Adrenal gland (tissue), 5 donors: ENCODE data around the gene RELA.

Source experiments
- POLR2A ChIP-seq, 2 donors: fragments of 450-650 bp; IDR thresholded peaks; one replicate each; pipeline ENCODE4 v1.6.1; 2017; ENCODE audit warnings: antibody characterized with exemption in 2 of 2, mild to moderate bottlenecking in 2 of 2, moderate library complexity in 1 of 2
- TF ChIP-seq, protein P1 (sequence below), 6 experiments: fragments of 450-650 bp in 4 of 6; fragments of 200-600 bp in 2 of 6; sonication (generic) in 1 of 6; IDR thresholded peaks; 1 replicate in 5 of 6; 2 replicates in 1 of 6; pipeline versions ENCODE4 v1.5.1 to v1.8.0; 2016 to 2021; ENCODE audit warnings: antibody characterized with exemption in 6 of 6, mild to moderate bottlenecking in 2 of 6, moderate library complexity in 1 of 6
- donor health status: DM: no; HTN: no; CAD: no.

DNA sequence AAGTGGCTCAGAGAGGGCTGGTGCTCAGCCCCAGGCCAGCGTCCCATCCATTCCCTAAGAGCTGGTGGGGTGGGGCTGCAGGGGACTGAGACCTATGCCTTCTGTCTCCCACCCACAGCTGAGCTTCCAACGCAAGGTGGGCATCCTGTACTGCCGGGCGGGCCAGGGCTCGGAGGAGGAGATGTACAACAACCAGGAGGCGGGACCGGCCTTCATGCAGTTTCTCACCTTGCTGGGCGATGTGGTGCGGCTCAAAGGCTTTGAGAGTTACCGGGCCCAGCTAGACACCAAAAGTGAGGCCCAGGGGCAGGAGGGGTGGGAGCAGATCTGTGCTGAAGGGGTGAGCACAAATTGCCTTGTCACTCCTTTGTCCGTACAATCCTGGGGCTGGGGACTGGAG lies 17.9 kb downstream of the RELA start:
- TF ChIP-seq, protein P1, sequence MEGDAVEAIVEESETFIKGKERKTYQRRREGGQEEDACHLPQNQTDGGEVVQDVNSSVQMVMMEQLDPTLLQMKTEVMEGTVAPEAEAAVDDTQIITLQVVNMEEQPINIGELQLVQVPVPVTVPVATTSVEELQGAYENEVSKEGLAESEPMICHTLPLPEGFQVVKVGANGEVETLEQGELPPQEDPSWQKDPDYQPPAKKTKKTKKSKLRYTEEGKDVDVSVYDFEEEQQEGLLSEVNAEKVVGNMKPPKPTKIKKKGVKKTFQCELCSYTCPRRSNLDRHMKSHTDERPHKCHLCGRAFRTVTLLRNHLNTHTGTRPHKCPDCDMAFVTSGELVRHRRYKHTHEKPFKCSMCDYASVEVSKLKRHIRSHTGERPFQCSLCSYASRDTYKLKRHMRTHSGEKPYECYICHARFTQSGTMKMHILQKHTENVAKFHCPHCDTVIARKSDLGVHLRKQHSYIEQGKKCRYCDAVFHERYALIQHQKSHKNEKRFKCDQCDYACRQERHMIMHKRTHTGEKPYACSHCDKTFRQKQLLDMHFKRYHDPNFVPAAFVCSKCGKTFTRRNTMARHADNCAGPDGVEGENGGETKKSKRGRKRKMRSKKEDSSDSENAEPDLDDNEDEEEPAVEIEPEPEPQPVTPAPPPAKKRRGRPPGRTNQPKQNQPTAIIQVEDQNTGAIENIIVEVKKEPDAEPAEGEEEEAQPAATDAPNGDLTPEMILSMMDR (IDR thresholded peaks at IDR 0.05): no peak
- TF ChIP-seq POLR2A (IDR thresholded peaks at IDR 0.05): no peak
